ENCODE measurements around the gene IKZF1. TPM values are rescaled to one million over a fixed set of nuclear protein-coding genes. Genes with fewer than 3 reads are reported as not detected.

Gene IKZF1
- total and polyA plus RNA-seq, 9 of the 15 experiments (the other 6 are each of a cell fraction or from before 2014, with no cell fraction given): 12.6 to 85.3 (median 44.7) TPM

DNA sequence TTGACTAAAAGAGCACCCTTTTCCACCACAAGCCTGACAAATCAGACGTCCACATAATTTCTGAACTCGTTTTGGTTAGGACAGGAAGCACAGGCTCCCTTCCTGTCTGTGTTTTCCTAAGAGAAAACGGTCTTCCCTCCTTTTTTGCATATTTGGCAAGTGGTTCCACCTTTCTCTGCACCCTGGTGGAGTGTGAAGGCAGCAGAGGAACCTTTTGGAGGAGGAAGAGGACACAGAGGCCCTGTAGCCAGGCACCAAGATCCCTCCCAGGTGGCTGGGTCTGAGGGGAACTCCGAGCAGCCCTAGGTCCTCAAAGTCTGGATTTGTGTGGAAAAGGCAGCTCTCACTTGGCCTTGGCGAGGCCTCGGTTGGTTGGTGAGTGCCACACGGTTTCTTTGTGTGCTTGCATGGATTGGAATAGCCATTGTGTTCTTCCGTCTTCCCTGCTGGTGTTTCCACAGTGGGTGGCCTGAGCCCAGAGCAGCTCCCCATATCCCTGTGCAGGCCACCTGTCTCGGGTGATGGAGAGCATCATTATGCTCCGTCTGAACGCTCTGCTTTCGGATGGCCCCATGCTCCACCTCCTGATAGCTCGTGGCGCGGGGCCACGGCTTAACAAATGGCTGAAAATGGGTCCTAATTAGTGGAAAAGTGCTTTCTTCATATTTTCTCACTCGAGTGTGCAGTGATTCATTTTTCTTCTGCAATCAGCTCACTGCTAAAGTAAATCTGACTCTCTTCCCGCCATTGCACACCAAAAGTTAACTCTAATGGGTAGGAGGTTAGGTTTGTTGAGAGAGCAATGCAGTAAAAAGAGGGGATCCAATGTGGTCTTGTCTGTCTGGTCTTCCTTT lies 4.2 kb downstream of the IKZF1 start (continued):
- TF ChIP-seq, protein P1, sequence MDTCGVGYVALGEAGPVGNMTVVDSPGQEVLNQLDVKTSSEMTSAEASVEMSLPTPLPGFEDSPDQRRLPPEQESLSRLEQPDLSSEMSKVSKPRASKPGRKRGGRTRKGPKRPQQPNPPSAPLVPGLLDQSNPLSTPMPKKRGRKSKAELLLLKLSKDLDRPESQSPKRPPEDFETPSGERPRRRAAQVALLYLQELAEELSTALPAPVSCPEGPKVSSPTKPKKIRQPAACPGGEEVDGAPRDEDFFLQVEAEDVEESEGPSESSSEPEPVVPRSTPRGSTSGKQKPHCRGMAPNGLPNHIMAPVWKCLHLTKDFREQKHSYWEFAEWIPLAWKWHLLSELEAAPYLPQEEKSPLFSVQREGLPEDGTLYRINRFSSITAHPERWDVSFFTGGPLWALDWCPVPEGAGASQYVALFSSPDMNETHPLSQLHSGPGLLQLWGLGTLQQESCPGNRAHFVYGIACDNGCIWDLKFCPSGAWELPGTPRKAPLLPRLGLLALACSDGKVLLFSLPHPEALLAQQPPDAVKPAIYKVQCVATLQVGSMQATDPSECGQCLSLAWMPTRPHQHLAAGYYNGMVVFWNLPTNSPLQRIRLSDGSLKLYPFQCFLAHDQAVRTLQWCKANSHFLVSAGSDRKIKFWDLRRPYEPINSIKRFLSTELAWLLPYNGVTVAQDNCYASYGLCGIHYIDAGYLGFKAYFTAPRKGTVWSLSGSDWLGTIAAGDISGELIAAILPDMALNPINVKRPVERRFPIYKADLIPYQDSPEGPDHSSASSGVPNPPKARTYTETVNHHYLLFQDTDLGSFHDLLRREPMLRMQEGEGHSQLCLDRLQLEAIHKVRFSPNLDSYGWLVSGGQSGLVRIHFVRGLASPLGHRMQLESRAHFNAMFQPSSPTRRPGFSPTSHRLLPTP (IDR thresholded peaks at IDR 0.05; ENCODE audit: borderline replicate concordance, extremely low read depth, insufficient read length): no peak
- TF ChIP-seq HDAC2 (IDR thresholded peaks at IDR 0.05) (peak; percentile 76), CXXC5 (CRISPR knock-in tag; IDR thresholded peaks at IDR 0.05) (0 out of 2 replicates have a peak, but pooled peaks have one; percentile 25), PHB2 (IDR thresholded peaks at IDR 0.05; ENCODE audit: low read depth) (no peak), MBD2 (IDR thresholded peaks at IDR 0.05; ENCODE audit: borderline replicate concordance, low read depth) (no peak), EGR1 (conservative IDR thresholded peaks at IDR 0.05) (no peak), NFYB (IDR thresholded peaks at IDR 0.05; ENCODE audit: extremely low read depth, insufficient read length) (no peak), C11orf30 (IDR thresholded peaks at IDR 0.05; ENCODE audit: low read depth) (no peak), RAD21 (CRISPR knock-in tag; conservative IDR thresholded peaks at IDR 0.05 in 1 of 2, IDR thresholded peaks at IDR 0.05 in 1 of 2) (0 out of 4 replicates have a peak, but pooled peaks of 1 of the 2 experiments have one; percentile 12), EP400 (IDR thresholded peaks at IDR 0.05) (0 out of 2 replicates have a peak, but pooled peaks have one; percentile 23), L3MBTL2 (IDR thresholded peaks at IDR 0.05) (peak; percentile 76), FOXK1 (CRISPR knock-in tag; IDR thresholded peaks at IDR 0.05; ENCODE audit: borderline replicate concordance) (no peak), FOXA3 (CRISPR knock-in tag; conservative IDR thresholded peaks at IDR 0.05 in 1 of 2, IDR thresholded peaks at IDR 0.05 in 1 of 2) (no peak)
- TF ChIP-seq, protein P2, sequence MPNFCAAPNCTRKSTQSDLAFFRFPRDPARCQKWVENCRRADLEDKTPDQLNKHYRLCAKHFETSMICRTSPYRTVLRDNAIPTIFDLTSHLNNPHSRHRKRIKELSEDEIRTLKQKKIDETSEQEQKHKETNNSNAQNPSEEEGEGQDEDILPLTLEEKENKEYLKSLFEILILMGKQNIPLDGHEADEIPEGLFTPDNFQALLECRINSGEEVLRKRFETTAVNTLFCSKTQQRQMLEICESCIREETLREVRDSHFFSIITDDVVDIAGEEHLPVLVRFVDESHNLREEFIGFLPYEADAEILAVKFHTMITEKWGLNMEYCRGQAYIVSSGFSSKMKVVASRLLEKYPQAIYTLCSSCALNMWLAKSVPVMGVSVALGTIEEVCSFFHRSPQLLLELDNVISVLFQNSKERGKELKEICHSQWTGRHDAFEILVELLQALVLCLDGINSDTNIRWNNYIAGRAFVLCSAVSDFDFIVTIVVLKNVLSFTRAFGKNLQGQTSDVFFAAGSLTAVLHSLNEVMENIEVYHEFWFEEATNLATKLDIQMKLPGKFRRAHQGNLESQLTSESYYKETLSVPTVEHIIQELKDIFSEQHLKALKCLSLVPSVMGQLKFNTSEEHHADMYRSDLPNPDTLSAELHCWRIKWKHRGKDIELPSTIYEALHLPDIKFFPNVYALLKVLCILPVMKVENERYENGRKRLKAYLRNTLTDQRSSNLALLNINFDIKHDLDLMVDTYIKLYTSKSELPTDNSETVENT (CRISPR knock-in tag; IDR thresholded peaks at IDR 0.05): no peak
- TF ChIP-seq, protein P3, sequence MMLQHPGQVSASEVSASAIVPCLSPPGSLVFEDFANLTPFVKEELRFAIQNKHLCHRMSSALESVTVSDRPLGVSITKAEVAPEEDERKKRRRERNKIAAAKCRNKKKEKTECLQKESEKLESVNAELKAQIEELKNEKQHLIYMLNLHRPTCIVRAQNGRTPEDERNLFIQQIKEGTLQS (IDR thresholded peaks at IDR 0.05): no peak
- TF ChIP-seq, protein P3 (CRISPR knock-in tag; conservative IDR thresholded peaks at IDR 0.05): no peak
- TF ChIP-seq, protein P4, sequence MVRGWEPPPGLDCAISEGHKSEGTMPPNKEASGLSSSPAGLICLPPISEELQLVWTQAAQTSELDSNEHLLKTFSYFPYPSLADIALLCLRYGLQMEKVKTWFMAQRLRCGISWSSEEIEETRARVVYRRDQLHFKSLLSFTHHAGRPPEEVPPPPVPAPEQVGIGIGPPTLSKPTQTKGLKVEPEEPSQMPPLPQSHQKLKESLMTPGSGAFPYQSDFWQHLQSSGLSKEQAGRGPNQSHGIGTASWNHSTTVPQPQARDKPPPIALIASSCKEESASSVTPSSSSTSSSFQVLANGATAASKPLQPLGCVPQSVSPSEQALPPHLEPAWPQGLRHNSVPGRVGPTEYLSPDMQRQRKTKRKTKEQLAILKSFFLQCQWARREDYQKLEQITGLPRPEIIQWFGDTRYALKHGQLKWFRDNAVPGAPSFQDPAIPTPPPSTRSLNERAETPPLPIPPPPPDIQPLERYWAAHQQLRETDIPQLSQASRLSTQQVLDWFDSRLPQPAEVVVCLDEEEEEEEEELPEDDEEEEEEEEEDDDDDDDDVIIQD (CRISPR knock-in tag; IDR thresholded peaks at IDR 0.05): no peak
